Activated naive CD8-positive, alpha-beta T cell treated with anti-CD3 and anti-CD28 coated beads, Interleukin-2, amount 50 U/mL, for 16 hours (primary cell): Measurements from ENCODE around the gene AKAP12.

ENCODE experiments used
- DNase-seq: peaks from one replicate; pipeline ENCODE4 v3.0.0-alpha.2; 2020; ENCODE audit warnings: low read depth, low spot score

Gene AKAP12

DNA sequence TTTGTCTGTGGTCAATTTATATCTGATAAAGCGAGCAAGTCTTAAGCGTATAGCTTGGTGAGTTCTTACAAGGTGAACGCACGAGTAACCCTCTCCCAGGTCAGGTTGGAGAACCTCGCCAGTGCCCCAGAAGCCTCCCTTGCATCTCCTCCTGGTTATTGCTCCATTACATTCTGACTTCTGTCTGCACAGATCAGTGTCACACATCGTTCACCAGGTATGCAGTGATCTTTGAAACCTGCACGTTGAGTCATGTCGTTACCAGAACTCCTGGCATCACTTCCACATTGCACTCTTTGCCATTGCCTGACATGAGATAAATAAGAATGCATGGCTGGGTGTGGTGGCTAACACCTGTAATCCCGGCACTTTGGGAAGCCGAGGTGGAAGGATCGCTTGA, 44.2 kb downstream of the AKAP12 start:
- no peak for DNase-seq

DNA sequence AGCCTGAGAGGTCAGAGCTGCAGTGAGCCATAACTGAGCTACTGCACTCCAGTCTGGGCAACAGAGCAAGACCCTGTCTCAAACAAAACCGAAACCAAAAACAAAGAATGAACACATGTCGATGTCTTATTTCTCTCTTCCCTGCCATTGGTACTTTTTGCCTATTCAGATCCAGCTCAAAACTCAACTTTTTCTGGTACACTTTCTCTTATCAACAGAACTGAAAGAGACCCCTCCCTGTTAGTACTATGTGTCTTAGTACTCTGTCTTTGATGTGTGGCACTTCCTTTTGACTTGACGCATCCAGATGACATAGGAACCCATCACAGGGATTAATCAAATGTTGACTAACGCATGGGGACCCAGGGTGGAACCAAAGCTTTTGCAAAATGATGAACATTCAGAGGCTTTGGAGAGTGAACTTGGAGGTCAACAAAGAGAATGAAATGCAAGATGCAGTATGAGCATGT, 44.8 kb downstream of the AKAP12 start:
- DNase-seq, result no peak

DNA sequence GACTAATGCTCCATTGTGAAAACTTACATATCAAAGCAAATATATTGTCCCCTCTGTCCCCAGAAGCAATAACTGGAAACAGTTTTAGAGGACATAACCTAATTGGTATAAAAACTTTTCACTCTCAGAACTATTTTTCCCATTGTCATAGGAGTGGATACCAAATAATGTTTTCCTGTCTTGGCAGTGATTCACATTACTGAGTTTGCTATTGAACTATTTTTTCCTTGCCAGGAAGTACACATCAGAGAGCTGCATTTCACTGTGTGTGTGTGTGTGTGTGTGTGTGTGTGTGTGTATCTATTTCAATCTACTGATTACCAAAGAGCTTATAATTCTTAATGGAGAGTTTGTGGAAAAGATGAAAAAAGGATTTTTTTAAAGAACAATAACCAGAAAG, 45.4 kb downstream of the AKAP12 start:
- DNase-seq, result no peak

DNA sequence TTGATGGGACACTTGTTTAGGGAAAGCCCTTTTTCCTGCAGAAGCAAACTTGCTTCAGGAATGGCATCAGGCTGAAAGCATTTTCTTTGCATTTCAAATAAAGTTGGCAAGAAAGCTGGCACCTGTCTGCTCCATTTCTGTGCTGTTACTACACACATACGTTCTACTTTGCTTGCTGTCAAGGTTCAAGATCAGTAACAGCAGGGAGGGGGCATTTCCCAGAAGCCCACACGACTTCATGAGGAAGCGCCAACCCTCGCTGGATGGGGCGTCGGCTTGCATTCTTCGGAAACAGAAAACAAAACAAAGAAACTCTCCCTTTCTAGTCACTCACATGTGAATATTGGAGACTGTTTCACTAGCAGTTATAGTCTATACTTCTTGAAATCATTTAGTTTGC, 46.4 kb downstream of the AKAP12 start:
- no peak for DNase-seq

DNA sequence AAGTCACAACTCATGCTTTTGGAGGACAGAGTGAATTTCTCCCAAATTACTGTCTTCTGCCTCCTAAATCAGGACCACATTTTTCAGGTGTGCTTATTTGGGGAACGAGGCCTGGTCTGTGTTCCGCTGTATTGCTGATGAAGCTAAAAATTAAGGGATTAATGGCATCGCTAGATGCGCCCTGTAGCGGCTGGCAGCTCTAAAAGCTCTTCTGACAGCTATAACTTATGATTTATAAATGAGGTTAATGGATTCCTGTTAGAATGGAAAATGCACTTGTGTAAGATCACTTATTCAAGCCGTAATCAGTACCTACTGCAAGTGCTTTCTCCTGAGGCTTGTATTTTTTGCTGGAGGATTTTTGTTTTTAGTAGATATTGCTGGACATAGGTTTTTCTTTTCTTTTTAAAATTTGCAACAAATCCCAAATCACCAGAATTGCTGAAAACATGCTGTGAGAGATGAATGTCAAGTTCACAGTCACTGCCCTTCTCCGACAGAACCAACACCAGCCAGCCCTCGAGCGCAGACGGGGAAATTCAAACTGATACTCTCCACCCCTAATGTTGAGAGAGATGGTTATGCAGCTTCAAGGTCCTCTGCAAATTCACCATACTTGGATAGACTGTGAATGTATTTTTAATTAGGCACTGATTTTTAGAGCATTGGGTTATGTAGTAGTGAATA, 49.1 kb downstream of the AKAP12 start:
- DNase-seq, result no peak

DNA sequence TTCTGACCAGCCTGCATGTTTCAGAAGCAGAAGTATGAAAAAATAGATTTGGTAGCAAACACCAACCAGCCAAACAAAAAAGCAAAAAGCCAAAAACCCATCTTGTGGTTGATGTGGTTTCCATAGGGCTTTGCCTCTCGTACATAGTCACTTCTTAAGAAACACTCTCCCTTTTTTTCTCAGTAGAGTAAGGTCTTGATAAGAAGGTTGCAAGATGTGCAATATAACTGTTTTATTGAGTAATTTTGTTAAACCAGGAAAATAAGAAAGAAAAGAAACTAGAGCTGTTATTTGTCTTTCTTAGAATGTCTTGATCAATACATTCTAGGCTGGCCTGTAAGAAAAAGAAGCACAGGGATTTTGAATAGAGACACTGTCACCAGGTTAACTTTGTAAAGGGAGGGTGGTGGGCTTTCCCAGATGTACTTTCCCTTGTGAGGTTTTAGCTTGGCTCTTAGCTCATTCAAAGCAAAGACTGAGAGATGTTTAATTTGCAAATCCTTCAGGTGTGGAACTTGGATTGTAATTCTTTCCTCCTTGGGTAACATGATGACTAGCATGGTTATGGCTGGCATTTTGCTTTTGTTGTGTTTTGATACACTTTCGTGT, 49.7 kb downstream of the AKAP12 start:
- DNase-seq, result no peak

DNA sequence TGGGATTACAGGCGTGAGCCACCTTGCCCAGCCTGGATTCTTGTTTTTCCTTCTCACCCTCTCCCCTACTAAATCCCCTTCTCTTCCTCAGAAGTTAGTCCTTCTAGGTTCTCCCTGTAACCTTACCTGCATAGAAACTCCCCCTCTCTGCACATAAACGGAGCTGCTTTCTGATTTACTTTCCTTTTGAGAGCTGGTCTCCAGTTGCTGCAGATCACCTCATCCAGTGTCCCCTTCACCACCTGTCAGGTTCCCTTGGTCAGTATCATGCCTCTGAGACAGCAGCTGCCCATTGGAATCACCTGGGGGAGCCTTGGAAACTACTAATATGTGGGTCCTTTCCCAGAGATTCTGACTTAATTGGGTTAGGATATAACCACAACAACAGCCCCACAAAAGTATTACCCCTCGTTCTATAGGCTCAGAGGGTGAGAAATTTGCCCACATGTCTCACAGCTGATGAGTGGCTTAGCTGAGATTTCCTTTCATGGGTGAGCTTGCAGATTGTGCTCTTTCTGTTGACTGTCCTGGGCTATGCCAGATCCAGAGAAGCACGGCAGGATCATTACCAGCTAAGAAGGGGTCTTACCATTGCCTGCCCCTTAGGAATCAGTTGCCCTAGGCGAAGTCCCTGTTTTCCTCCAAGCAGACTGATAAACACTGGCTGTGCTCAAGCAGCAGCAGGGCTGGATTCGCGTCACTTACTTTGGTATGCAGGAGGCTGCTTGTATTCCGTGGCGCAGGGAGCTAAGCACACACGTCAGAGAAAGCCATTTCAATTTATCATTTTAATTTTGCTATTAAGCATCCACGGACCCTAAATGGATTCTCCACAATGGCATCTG, 51.3 kb downstream of the AKAP12 start:
- DNase-seq, result no peak

DNA sequence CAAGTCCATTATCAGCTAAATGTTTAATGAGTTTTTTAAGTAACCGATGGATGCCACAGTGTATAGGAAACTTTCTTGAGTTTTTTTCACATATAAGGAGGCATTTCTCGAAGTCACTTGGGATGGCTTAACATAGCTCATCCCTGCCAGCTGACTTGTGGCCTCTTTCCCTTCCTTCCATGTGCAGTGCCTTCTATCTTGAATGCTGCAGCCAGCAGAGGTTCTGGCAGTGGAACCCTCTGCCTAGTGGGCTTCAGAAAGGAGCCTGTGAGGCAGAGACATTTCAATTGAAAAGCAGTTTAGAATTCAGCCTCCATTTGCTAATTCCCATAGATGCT, 51.9 kb downstream of the AKAP12 start:
- DNase-seq, result no peak

DNA sequence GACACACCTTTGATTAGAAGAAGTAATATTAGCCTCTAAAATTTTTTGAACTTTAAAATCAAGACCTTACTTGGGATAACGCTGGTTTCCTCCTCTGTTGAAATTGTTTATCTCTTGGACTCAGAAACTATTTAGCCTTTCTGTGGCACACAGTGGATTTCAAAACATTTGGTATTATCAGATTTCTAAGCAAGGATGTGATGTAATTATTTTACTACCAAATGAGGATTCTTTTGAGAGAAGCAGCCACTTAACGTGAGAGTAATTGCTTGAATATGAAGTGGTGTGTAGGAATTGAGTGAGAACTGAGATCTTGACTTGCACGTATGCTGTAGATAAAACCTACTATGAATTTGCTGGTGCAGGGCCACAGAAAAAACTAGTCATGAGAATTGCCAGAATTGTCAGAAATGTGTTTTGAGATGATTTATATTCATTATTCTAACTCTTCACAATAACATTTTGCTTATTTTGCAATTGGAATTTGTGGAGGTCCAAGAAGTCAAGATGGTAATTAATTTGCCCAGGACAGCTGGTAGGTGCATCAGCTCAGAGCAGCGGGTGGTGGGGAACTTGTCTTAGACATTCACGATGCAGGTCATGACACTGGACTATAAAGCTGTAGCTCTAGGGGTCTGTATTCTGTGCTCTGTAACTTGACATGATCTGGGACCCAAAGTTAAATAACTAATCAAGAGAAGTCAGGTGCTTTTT, 53.4 kb downstream of the AKAP12 start:
- no peak for DNase-seq

DNA sequence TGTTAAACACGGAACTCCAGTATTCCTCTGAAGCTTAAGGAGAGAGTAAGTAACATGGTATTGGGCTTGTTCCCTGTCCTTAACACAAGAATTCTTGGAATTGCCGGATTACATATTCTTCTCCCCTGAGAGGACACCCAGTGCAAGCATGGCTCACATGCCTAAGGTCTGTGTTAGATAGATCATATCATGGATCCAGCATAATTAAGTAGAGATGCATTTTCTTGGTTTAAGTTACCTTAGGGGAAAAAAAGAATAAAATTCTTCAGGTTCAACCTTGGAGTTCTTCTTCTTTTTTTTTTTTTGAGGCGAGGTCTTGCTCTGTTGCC, 53.9 kb downstream of the AKAP12 start:
- no peak for DNase-seq

DNA sequence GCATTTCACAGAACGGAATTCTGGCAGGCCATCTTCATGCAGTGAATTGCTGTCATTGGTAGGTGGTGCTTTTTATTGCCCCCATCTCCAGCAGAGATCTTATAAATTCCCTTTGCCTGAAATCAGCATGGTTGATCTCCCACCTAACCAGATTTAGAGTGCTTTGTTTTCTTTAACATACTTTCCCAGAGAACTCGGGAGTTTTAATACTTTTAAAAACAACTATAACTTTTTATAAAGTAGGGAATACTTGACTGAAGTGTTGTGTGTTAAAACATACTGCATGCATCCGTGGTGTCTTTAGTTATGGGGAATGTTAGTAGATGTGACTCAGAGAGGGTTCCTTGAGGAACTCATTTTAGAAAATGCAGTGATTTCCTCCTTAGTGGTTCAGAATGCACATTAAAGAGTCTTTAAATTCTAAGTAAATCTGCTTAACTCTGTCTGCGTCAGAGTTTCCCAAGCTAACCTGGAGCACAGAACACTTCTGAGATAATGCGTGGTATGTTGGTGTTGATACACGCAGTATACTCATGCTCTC, 54.9 kb downstream of the AKAP12 start:
- no peak for DNase-seq

DNA sequence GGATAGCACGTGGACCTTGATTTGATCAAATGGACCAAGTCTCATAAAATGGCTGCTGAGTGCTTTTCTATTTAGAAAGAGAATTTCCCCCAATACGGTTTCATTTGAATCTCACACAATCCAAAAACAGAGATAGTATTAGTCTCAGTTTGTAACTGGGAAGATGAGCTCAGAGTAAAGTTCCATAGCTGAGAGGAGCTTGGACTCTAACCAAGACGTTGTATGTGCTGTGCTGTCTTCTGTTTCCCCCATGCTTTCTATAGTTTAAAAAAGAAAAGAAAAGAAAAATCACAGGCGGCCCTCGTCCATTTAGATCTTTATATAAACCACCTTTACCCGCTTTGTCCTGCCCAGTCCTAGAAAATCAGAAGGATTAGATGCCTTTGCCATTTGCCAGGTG, 58.1 kb downstream of the AKAP12 start:
- no peak for DNase-seq

DNA sequence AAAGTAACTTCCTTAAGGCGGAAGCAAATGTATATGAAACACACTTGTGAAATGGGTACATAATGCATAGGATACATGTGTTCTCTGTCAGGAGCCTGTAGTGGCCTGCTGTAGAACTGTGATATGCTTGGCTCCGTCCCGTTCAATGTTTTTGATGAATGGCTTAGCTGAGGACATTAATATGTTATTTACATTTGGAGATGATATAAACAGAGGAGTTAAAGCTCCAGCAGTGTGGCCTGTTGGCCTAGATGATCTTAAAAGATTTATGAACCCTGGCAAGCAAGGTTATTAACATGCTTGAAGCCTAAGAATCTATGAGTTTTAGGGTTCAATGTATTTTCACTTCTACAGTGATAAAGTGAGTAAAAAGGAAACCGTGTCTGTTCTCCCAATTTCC, 59.2 kb downstream of the AKAP12 start:
- no peak for DNase-seq

DNA sequence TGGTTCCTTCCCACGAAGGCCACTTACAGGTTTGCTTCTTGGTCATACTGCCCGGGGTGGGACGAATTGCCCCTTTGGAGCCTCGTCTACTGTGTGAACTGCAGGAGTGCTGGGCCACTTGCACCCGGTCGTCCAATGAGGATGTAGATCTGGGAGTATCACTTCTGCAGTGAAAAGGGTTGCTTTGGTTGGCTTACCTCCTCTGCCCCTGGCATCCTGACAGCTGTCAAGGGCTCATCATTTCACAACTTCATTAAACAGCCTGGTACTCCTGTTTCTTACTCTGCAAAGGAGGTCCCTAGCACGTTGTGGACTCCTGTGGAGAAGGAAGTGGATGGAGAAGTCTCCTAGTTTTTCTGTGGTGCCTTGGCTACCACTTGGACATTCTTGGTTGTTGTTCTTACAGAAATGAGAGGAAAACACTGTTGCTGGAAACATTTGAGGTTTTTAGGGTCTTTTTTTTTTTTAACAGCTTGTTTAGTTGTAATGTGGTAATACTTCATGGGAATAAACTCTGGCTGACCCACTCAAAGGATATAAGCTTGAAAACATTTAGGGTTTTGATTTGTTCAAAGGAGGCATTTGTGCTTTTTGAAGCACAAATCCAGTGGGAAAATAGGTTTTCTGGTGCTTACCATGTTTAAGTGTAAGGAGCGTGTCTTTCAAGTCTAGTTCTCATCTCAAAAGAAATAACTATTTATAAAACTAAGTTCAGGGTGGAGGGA, 60.7 kb downstream of the AKAP12 start:
- DNase-seq, result no peak

DNA sequence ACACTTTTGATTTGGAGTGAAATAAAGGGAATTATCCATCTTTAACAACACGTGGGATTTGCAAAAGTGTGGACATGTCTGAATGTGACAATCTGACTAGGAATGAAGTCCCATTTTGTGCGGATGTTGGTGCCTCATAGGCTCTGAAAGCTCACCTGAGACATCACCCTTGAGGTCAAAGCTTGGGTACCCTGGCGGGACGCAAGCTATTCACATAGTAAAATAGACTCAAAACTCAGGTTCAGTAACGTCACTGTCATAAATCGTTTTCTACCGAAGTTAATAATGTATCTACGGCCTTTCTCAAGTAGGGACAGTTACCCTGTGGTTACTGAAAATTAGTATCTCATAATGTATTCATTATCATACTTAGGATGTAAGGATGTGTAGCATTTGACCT, 61.8 kb downstream of the AKAP12 start:
- no peak for DNase-seq

DNA sequence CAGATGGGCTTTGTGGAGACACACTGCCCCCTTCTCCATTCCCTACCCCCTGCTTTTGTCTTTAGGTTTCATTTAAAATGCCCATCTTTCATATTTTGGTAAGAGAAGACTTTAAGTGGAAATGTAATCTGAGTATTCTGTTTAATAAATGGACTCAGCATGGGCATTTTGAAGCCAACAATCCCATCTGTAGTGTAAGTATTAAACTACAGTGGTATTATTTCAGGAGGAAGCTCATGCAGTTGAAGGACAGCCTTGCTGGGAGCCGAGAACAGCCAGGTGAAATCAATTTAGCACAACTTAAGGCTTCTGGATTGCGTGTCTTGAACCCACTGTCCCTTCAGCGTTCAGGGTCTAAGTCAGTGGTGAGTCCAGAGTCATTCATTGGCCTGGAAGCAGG, 63.5 kb downstream of the AKAP12 start:
- DNase-seq, result no peak

DNA sequence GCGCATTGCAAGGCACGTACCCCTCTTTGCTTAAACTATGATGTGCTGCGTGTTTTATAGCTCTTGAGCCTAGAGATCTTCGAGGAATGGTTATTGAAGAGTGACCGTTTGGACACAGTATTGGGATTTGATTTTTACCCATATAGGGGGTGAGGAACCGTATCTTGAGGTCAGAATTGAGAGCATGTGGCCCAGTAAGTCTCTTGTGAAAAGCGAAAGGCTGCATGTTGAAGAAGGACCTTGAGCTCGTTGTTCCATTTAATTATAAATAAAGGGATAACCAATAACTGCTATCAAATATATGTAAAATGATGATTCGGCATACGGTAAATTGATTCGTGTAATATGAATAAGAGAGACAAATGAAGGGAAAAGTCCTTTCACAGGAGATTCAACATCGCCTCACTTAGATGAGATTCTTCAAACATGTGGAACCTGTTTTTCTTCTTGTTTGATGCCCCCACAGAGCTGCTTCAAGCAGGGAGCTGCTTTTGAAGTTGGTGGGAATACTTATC, 66.6 kb downstream of the AKAP12 start:
- no peak for DNase-seq

DNA sequence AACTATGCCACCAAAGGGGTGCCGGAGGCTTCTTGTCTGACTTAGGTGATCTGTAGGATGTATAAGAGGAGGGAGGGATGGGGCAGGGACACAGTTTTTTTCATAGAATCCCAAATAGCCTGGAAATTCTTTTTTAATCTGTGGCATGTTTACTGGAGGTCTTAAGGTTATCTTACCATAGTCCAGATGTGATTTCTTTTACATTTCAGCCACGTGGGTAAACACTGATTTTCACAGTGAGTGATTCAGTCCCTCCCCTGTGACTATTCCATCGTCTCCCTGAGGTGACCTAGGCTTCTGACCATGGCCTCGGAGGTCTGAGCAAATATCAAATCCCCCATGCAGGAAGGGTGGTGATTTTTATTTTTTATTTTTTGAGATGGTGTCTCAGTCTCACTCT, 67.7 kb downstream of the AKAP12 start:
- no peak for DNase-seq

DNA sequence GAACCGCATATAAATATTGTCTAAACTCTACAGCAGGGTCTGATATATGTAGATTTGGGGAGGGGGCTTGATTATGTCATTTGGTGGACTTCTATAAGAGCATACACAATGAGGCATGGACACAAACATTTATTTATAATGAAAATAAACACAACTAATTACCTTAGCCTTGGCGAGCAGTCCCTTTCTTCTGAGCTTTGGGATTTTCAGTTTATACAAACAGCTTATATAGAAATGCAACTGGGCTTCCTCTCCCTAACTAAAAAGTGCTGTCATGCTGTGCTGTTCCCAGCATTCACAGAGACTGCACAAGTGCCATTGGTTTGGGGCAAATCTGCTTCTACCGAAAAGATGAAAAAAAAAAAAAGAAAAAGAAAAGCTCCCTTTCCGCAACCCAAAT, 69.9 kb downstream of the AKAP12 start:
- no peak for DNase-seq

DNA sequence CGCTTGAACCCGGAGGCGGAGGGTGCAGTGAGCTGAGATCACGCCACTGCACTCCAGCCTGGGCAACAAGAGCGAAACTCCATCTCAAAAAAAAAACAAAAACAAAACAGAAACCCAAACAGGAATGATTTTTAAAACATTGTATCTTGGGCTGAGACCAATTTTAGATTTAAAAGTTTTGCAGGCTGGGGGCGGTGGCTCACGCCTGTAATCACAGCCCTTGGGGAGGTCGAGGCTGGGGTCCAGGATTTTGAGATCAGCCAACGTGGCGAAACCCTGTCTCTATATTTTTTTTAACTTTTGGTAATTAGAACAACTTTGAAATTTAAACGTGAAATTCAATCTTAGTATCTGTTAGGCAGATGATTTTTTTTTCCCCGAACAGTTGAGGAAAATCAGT, 70.5 kb downstream of the AKAP12 start:
- DNase-seq, result no peak
